HG03439 (cell line): ENCODE results near the gene GRIA1.

ENCODE experiments used
- ATAC-seq: cut with Tn5 transposase; IDR thresholded peaks from one replicate; pipeline ENCODE4 v1.9.1; 2021; ENCODE audit warnings: mild to moderate bottlenecking, moderate library complexity; ENCODE audit not compliant: unreplicated experiment

The GRIA1 gene

GRCh38 chr5:153490118-153491037 is at the start of gene GRIA1:
Gene GRIA1 (plus strand): TSS chr5:153490670.
- ATAC-seq = no peak

DNA sequence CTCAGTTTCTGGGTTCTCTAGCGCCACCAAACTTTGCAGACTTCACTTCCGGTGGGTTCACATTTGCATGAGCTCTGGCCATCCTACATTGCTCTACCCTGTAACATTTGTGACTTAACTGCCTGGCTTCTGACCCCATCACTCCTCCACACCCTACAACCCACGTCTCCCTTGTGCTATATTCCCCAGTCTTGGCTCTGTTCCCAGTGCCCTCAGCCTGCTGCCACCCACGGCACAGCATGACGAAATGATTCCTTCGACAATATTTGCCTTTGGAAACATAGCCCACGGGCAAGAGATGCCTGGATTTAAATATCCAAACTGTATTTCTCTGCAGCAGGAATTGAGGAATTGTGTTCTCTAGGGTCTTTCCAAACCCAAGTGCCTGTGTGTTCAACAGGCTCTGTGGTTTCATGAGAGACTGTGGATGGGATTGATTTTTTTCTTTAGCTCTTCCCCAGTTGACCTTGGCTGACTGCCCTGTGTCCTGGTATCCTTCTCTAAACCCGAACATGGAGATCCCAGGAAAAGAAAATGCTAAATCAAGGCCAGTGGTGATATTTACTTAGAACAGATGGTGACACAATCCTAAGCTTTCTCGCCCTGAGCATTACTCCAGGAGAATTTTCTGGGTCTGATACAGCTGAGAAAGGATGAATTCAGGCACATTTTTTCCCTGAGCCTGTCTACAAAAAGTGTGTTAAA is 44.4 kb upstream of the GRIA1 start:
- ATAC-seq = no peak

DNA sequence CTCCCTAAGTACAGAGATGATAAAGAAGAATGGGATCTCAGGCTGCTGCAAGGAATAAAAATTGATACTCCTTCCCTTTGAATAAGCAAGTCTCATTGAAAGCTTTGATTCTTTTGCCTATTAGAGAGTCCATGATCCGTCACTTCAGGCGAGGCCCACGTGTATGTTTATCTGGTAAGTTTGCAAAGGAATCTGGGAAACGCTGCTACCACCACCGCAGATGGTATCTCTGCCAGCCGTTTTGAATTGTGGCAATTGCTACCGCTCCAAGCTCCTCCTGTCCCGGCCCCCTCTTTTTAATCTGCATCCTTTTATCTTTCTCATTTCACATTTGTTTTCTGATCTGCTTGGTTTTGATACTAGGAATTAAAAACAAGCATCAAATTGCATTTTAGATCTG is 42.9 kb upstream of the GRIA1 start:
- ATAC-seq = no peak

DNA sequence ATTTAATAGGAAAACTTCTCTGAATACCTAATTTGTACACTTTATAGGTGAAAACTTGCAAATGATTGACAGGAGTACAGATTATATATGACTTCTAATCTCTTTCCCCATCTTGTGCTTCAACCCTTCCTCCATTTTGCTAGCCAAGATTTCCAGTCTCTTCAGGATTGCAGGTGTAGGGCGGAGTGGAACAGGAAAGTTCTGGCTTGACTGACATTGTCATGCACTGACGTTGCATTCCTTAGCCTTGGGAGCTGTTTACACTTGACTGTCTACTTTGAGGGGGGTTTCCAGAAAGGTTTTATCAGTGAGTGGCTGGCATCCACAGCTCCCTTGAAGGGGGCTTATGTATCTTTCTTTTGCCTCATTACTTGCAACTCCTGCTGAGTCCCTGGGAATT is 34.1 kb upstream of the GRIA1 start:
- no peak for ATAC-seq

DNA sequence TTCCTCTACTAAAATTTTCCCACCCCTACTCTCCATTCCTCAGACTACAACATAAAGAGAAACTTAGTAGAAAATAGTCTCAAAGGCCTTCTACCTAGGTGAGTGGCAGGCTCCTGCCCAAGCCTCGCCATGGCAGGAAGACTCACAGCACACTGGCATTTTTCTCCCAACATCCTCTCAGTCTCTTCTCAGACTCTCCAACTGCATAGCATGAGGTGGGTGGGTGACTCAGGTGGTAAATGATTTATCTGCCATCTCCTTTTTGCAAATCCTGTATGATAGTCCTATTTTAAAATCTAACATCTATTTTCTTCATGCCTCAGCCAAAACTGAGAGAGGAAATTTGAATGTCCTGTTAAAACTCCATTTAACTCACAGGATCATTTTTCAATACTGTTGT is 33.5 kb upstream of the GRIA1 start:
- no peak for ATAC-seq

GRCh38 chr5:153458268-153458667 is 32.2 kb upstream of the GRIA1 start:
- ATAC-seq = no peak

DNA sequence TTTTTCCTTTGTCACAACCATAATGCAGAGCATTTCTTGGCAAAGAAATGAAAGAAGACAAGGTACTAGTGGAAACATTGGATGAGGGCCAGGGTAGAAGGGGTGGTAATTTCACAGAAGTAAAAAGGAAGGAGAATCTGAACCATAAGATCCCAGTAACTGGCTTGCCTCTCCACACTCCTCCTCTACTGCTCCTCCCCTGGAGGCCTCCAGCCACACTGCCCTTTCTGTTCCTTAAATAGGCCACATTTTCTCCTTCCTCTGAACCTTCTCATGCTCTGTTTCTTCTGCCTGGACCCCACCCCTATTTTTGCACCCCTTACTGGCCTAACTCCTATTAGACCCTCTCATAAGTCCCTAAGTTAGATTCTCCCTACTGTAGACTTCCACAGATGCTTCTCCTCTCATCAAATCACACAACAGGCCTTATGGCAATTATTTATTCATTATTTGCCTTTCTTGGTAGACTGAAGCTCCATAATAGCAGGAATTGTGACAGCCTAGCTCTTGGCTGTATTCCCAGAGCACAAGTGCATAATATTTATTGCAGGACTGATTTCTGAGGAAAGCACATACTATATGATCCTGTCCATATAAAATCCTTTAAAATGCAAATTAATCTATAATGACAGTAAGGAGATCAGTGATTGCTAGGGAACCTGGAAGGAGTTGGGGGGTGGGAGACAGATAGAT is 31.3 kb upstream of the GRIA1 start:
- no peak for ATAC-seq

DNA sequence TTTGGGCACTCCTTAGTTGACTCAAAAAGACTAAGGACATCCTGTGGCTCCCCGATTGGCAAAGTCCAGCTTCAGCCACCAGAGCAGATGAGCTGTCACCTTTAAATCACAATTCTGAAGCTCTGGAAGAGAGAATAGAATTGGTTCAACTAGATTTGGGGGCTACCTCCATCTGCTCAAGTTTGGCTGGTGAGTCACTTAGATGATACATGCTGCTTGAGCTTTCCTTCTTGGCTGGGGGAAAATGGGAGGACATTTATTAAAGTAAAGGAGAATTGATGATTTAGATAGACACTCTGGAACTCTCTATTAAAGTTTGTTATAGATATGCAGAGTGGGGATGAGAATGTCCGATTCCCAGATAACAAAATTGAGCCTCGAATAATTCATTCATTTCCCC is 30.0 kb upstream of the GRIA1 start:
- ATAC-seq = no peak

- ATAC-seq = no peak
Measured at GRCh38 chr5:153461341-153461740, 29.1 kb upstream of the GRIA1 start.

- ATAC-seq = no peak
Measured at GRCh38 chr5:153463806-153464205, 26.7 kb upstream of the GRIA1 start.

- no peak for ATAC-seq
Measured at GRCh38 chr5:153467546-153467945, 22.9 kb upstream of the GRIA1 start.

DNA sequence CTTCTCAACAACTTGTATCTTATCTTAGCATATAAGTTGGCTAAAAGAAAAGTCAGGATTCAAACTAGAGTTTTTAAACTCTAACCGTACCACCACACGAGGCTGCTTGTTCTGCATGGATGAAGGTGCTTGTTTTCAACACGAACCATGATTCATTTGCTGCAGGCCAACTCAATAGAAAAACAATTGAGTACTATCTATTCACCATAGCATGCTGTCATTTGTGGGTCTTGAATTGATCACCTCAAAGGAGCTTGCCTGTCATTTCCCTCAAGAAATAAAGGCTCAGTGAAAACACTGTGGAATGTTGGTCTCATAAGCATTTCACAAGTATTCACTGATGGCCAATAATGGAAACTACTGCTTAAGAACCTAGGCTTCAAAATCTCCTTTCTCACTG is 21.0 kb upstream of the GRIA1 start:
- no peak for ATAC-seq

GRCh38 chr5:153470736-153471135 is 19.7 kb upstream of the GRIA1 start:
- no peak for ATAC-seq

DNA sequence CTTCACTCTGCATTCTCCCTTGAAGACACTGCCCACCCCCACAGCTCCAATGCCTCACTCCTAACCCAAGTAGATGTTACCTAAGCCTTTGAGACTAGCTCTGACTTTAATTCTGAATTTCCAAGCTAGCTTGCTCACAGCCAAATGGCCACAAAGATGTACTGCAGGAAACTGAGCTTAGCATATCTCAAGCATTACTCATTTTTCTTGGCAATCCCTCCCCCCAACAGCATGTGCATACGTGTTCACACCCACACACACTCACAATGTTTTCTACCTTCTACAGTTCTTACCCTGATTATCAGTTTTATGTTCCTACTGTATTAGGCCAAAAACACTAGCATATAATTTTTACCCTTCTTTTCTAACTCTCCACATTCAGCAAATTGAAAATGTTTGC is 13.7 kb upstream of the GRIA1 start:
- no peak for ATAC-seq

DNA sequence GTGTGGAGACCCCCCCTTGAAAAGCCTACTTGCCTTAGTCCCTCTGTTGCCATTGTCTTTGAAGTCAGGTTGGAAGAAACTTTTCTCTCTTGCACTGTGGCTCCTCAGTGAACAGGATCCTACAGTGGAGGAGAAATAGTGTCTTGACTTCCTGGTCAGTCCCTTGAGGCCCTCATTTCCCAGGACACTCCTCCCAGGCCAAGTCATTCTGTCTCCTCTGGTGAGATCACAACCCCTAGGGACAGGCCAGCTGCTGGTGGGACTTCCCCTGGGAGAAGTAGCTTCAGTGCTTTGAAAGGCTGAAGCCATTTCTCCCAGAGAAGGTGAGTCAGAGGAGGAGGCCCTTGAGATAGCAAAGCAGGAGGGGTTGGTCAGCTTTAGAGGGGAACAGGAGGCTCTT is 10.1 kb upstream of the GRIA1 start:
- peak; percentile 98 for ATAC-seq

DNA sequence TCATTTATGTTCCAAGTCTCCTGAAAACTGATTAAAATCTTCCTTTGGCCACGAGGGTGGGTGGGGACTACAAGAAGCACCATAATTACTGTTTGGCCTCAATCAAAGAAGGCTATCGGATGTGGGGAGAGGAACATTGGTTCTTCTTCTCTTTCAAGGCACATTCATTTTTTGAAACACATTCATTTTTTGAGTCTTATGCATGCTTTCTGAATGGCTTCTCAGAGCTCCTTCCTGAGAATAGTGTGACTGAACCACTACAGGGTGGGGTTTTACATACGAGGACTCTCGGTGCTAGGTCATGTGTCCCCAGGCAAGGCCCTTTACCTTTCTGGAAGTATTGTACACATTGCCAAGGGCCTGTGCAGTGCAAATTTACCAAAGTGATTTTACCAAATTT is 7.0 kb upstream of the GRIA1 start:
- ATAC-seq = no peak

DNA sequence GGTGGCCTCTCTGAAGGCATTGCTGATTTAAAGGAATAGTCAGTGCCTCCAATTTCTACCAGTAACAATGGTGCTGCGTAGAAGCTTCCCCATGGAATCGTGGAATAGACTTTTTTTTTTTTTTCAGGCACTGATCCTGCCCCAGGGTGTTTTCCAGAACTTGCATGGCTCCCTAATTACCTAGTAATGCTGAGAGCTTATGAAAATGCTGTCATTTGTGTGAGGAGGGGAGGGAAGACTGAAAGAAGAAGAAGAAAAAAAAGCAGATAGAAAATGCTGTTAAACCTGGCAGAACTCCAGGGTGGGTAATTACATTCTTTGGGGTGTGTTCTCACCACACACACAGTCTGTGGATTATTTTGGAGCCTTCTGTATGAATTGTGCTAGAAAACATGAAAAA is 4.8 kb upstream of the GRIA1 start:
- no peak for ATAC-seq

DNA sequence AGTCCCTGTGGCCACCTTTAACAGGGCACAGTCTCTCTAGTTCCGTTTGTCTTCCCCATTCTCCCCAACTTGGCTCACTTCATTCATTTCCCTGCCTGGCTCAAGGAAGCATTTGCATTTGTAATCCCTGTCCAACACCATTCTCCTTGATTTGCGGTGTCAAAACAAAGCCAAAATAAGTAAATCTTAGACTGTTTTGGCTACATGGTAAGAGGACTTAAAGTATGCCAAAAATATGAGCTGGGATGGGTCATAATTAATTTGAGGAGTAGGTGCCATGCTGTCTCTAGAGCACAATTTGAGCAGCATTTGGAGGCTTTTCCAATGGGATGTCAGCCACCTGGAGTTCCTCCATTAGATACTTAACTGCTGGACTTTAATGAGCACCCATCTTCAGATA is 3.7 kb upstream of the GRIA1 start:
- no peak for ATAC-seq

GRCh38 chr5:153489611-153490010 is 859 bp upstream of the GRIA1 start:
- no peak for ATAC-seq

DNA sequence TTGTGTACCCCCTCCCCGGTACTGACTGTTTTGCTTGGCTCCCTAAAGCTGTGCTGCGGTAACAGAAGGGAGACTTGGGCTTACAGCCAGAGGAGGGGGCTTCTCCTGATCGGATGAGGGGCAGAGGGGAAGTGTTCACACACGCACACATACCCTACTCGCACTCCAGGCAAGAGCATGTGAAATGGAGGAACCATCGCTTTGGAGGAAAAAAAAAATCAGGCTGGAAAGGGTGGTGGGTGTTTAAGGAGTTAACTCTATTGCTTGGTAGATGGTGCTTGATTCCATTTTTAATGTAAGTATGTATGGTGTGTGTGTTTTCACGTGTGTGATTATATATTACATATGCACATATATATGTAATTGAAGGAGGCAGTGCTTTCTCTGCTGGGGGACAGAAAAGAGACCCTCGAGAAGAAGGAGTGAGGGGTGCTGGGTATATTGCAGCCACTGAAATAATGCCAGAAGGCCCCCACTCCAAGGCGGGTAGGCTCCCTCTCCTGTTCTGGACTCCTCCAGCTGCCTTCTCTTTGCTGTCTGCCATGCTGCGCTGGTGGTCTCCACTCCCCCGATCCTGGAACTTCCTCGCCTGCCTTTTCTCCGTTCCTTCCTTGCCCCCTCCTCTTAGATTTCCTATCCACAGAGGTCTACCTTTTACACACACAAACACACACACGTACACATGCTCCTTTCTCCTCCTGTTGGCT is 721 bp downstream of the GRIA1 start:
- ATAC-seq = no peak

- ATAC-seq = no peak
Measured at GRCh38 chr5:153491856-153492255, 1.4 kb downstream of the GRIA1 start.
